Kidney (tissue), 14 donors: ENCODE measurements around the gene TCF23. TPM values are rescaled to one million over a fixed set of nuclear protein-coding genes. Genes with fewer than 3 reads are reported as not detected.
"Not testable (repeated sequence)": the region's sequence is repeated elsewhere in the genome, so short reads cannot be mapped to it uniquely, and the experiment has no call there.

Experiments used
- DNase-seq, 5 donors: peaks; one replicate each; pipeline ENCODE4 v3.0.0-alpha.2; 2013 to 2020
- FAIRE-seq: peaks from 2 replicates; lab custom pipeline; 2012; peaks lifted over from hg19 to GRCh38; lab: Jason Lieb, UNC
- H3K27ac ChIP-seq, 2 donors: one replicate each; pipeline ENCODE4 v1.7.0; 2013; ENCODE audit warnings: low read depth in 2 of 2, low read length in 2 of 2, inconsistent platforms in 1 of 2
- H3K27me3 ChIP-seq: one replicate; pipeline ENCODE4 v1.7.1; 2013; ENCODE audit warnings: low read length, inconsistent platforms; ENCODE audit not compliant: control insufficient read depth, insufficient read depth
- H3K36me3 ChIP-seq, 3 donors: one replicate each; pipeline versions ENCODE4 v1.7.0 to v1.7.1; 2013; ENCODE audit warnings: low read length in 3 of 3, control low read depth in 1 of 3, inconsistent platforms in 1 of 3; ENCODE audit not compliant: insufficient read depth in 3 of 3, control insufficient read depth in 2 of 3
- H3K4me1 ChIP-seq, 3 donors: one replicate each; pipeline versions ENCODE4 v1.7.0 to v1.7.1; 2013; ENCODE audit warnings: low read length in 3 of 3, inconsistent platforms in 1 of 3, low read depth in 1 of 3; ENCODE audit not compliant: control insufficient read depth in 2 of 3, insufficient read depth in 2 of 3
- H3K4me3 ChIP-seq, 3 donors: one replicate each; pipeline versions ENCODE4 v1.7.0 to v1.8.1; 2013; ENCODE audit warnings: low read length in 3 of 3, control low read depth in 1 of 3, inconsistent platforms in 1 of 3
- H3K9ac ChIP-seq, 3 donors: one replicate each; pipeline versions ENCODE4 v1.7.0 to v1.7.1; 2013; ENCODE audit warnings: low read length in 3 of 3, control low read depth in 1 of 3, inconsistent platforms in 1 of 3
- H3K9me3 ChIP-seq, 3 donors: one replicate each; pipeline versions ENCODE4 v1.7.0 to v1.7.1; 2013; ENCODE audit warnings: low read length in 3 of 3, control low read depth in 1 of 3, inconsistent platforms in 1 of 3; ENCODE audit not compliant: control insufficient read depth in 2 of 3, insufficient read depth in 1 of 3
- CTCF ChIP-seq: IDR thresholded peaks from 3 replicates; pipeline ENCODE4 v1.5.1; 2012; ENCODE audit warnings: mild to moderate bottlenecking, moderate library complexity, borderline replicate concordance; ENCODE audit not compliant: insufficient read depth; ENCODE audit errors: extremely low read depth
- intact Hi-C: fragments of 100-400 bp; cut with DNase I; formaldehyde crosslinking; loops from one replicate; pipeline ENCODE4 v1.11.1; 2022
- polyA plus RNA-seq: library from polyadenylated mRNA; stranded (reverse); fragments of 350-450 nt; fragmentation: Illumina TruSeq; extraction: RNeasy Lipid Tissue Mini Kit (QIAGEN cat#74804); gene quantifications from one replicate; pipeline ENCODE4 v1.2.3, GENCODE V29; 2014; ENCODE audit warnings: low read depth, low replicate concordance; ENCODE audit not compliant: insufficient read depth
- total RNA-seq: library from RNA; stranded (reverse); fragmentation: NEBNext Ultra II Directional; extraction: Animal tissue kit (Norgen Biotek cat#: 25700); gene quantifications from one replicate; pipeline ENCODE4 v1.2.1, GENCODE V29; 2021
- donor health status: control.
- donor health status: control.
- donor health status: control.
- donor health status: control.
- donor health status: control.
- donor health status: DM: yes; HTN: yes; CAD: no.
- donor health status: Normal renal cell carcinoma (clear cell type).

TCF23 gene
- total and polyA plus RNA-seq, 2 donors from 2014 or later: 0.38 TPM; not detected in 1

- Histone ChIP-seq H3K27ac (no peak overlapping the region), H3K4me1 (no peaks in the 10 kb centered on the region), H3K4me3 (no peak overlapping the region), H3K36me3 (peaks cover 0 to 11% (median 2%) of the 10 kb centered on the region in 3 donors), H3K9me3 (no peaks in the 10 kb centered on the region), H3K27me3 (no peaks in the 10 kb centered on the region), H3K9ac (no peak overlapping the region)
- FAIRE-seq (no peak), DNase-seq (peak in 1 of 5 donors; percentile 40)
- intact Hi-C loops: no loop called here
- no peak for TF ChIP-seq CTCF
Observed at GRCh38 chr2:27102329-27102728, 46.5 kb upstream of the TCF23 start.

GRCh38 chr2:27105981-27106380 lies 42.8 kb upstream of the TCF23 start:
- H3K27ac ChIP-seq: no peak overlapping the region
- H3K9me3 ChIP-seq: no peaks in the 10 kb centered on the region
- FAIRE-seq (no peak), DNase-seq (no peak)
- no peak for TF ChIP-seq CTCF
- H3K4me1 ChIP-seq: no peaks in the 10 kb centered on the region
- H3K36me3 ChIP-seq: no peaks in the 10 kb centered on the region
- H3K27me3 ChIP-seq: no peaks in the 10 kb centered on the region
- intact Hi-C loops: no loop called here
- no peak overlapping the region for H3K9ac ChIP-seq
- no peak overlapping the region for H3K4me3 ChIP-seq

DNA sequence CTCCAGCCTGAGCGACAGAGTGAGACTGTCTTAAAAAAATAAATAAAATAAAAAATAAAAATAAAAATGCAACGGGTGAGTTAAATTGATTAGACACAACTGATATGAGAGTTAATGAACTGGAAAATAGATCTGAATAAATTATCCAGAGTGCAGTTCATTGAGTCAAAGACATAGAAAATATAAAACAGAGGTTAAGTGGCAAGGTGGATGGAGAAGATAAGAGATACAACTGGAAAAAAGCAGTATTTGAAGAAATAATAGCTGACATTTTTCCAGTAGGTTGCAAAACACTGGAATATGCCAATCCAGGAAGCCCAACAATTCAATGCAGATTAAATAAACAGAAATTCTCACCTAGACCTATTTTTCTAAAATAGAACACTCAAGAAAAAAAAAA lies 40.6 kb upstream of the TCF23 start:
- DNase-seq (no peak), FAIRE-seq (no peak)
- Histone ChIP-seq H3K4me3 (no peak overlapping the region), H3K4me1 (no peaks in the 10 kb centered on the region), H3K9me3 (no peaks in the 10 kb centered on the region), H3K9ac (no peak overlapping the region), H3K36me3 (no peaks in the 10 kb centered on the region), H3K27ac (no peak overlapping the region), H3K27me3 (no peaks in the 10 kb centered on the region)
- TF ChIP-seq CTCF: no peak
- intact Hi-C loops: no loop called here

GRCh38 chr2:27109083-27109482 lies 39.7 kb upstream of the TCF23 start:
- FAIRE-seq: no peak
- Histone ChIP-seq H3K9ac (no peak overlapping the region), H3K36me3 (no peaks in the 10 kb centered on the region), H3K4me3 (no peak overlapping the region), H3K4me1 (no peaks in the 10 kb centered on the region), H3K27ac (no peak overlapping the region), H3K9me3 (no peaks in the 10 kb centered on the region), H3K27me3 (no peaks in the 10 kb centered on the region)
- DNase-seq: peak in 1 of 5 donors; percentile 8
- intact Hi-C loops: no loop called here
- TF ChIP-seq CTCF: no peak

DNA sequence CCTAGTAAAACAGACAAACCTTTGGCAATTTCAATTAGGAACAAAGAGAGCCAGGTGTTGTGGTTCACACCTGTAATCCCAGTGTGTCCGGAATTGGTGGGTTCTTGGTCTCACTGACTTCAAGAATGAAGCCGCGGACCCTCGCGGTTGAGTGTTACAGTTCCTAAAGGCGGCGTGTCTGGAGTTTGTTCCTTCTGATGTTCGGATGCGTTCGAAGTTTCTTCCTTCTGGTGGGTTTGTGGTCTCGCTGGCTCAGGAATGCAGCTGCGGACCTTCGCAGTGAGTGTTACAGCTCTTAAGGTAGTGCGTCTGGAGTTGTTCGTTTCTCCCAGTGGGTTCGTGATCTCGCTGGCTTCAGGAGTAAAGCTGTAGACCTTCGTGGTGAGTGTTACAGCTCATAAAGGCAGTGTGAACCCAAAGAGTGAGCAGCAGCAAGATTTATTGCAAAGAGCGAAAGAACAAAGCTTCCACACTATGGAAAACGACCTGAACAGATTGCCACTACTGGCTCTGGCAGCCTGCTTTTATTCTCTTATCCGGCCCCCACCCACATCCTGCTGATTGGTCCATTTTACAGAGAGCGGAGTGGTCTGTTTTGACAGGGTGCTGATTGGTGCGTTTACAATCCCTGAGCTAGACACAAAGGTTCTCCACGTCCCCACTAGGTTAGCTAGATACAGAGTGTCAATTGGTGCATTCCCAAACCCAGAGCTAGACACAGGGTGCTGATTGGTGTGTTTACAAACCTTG lies 38.0 kb upstream of the TCF23 start:
- H3K4me3 ChIP-seq, H3K36me3 ChIP-seq, FAIRE-seq, intact Hi-C loops, H3K9me3 ChIP-seq, H3K9ac ChIP-seq, H3K4me1 ChIP-seq, H3K27ac ChIP-seq, H3K27me3 ChIP-seq: not testable (repeated sequence)
- peak in 1 of 5 donors; percentile 35 for DNase-seq
